HG03139 (cell line): ENCODE measurements around the gene TMEM120A.

Experiments
- ATAC-seq: cut with Tn5 transposase; IDR thresholded peaks from one replicate; pipeline ENCODE4 v1.9.1; 2021; ENCODE audit not compliant: unreplicated experiment

TMEM120A gene

GRCh38 chr7:75961218-75961617 is 33.2 kb downstream of the TMEM120A start:
- no peak for ATAC-seq

DNA sequence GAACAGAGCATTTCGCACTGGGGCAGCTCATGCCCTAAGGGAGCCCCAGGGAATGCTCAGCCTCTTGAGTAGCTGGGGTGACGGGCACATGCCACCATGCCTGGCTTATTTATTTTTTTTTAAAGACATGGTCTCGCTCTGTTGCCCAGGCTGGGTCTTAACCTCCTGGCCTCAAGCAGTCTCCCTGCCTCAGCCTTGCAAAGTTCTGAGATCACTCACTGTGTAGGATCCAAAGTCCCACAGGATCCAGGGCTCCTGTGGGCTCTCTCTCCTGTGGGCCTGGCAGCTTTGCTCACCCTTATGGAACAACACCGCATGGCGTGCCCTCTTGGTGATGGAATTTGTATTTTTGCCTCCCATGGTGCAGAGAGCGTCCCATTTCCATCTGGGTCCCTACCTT is 34.0 kb downstream of the TMEM120A start:
- no peak for ATAC-seq

- ATAC-seq = no peak
Measured at GRCh38 chr7:75958802-75959543, 35.4 kb downstream of the TMEM120A start.

DNA sequence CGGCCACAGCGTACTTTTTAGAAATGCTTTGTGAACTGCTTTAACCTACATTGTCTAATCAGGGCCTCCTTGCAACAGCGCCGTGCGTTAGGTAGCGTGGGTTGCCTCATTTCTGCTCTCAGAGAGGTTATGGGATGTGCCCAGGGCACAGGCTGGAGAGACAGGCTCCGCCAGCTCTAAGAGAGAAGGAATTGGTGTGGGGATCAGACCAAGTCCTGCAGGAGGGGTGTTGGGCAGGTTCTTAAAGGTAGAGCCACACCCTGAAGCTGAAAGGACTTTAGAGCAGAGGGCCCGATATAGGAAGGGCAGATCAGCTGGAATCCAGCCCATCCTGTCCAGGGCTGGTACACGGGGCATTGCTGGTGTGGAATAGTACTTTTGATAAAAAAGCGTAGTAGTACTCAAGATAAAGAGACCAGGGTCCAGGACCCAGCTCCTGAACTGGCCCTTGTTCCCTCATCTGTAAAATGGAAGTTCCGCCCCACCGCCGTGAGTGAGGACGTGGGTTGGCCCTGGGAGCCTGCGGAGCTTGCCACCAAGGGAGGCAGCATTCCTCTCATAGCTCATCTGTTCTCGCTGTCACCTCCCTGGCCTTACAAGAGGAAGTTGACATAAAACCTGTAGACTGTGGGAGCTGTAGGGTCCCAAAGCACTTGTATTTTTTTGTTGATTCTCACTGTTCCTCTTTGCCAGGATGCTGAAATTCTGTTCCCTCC is 37.2 kb downstream of the TMEM120A start:
- no peak for ATAC-seq

- ATAC-seq = no peak
Measured at GRCh38 chr7:75955331-75955955, 39.0 kb downstream of the TMEM120A start.

- no peak for ATAC-seq
Measured at GRCh38 chr7:75953931-75954330, 40.5 kb downstream of the TMEM120A start.

DNA sequence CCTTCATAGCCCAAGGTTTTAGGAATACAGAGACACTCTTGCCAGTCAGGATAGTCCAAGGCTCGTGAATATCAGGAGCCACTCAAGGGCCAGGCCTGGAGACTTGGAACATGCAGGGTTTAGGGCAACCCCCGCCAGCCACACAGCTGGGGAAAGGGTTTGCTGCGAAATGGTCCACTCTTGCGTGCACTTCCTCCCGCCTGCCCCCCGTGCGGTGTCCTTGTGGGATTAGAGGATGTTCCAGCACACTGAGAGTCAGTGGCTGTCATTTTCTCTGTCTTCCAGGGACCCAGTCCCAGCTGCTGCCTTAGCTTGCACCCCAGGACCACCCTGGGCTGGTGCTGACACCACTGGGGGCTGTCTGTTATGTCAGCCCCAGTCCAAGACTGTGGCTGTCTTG is 41.0 kb downstream of the TMEM120A start:
- ATAC-seq = no peak

GRCh38 chr7:75951506-75951905 is 42.9 kb downstream of the TMEM120A start:
- ATAC-seq = no peak

DNA sequence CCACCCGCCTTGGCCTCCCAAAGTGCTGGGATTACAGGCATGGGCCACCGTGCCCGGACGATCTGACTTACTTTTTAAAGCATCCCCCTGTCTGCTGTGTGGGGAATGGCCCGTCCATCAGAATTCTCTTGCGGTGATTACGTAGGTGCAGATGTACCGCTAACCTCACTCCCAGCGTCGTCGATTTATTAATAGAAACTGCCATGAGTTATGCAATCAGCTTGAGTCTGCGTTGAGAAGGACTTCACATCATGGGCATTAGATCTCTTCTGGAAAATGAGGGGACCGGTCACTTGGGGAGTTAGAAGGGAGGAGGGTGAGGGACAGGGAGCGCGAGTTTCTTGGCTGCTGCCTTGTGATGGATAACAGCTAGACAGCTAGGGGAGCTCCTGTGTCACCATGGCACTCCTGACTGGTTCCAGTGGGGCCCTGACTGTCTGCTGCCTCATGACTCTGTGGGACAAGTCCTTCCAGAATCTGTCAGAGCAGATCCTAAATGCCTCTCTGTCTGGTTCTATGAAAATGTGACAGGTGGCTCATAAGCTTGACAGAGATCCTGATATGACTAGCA is 44.2 kb downstream of the TMEM120A start:
- no peak for ATAC-seq

DNA sequence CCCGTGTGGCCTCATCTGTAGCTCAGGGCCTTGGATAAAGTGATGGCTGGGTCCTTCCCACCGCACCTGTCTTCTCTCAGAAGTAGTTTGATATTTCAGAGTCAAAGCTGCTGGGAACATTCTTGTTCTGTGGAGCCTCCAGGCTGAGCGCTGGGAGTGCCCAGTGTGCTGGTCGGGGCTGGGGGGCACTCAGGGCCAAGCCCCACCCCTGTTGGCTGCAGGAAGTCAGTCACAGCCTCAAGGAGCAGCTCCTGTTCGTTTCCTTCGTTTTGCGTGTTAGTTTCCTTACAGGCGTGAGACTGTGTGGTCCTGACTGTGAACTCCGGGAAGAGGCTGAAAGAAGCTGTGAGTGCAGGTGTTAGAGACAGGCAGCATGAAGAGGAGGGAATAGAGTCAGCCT is 46.2 kb downstream of the TMEM120A start:
- no peak for ATAC-seq

- no peak for ATAC-seq
Measured at GRCh38 chr7:75946207-75946855, 48.1 kb downstream of the TMEM120A start.

DNA sequence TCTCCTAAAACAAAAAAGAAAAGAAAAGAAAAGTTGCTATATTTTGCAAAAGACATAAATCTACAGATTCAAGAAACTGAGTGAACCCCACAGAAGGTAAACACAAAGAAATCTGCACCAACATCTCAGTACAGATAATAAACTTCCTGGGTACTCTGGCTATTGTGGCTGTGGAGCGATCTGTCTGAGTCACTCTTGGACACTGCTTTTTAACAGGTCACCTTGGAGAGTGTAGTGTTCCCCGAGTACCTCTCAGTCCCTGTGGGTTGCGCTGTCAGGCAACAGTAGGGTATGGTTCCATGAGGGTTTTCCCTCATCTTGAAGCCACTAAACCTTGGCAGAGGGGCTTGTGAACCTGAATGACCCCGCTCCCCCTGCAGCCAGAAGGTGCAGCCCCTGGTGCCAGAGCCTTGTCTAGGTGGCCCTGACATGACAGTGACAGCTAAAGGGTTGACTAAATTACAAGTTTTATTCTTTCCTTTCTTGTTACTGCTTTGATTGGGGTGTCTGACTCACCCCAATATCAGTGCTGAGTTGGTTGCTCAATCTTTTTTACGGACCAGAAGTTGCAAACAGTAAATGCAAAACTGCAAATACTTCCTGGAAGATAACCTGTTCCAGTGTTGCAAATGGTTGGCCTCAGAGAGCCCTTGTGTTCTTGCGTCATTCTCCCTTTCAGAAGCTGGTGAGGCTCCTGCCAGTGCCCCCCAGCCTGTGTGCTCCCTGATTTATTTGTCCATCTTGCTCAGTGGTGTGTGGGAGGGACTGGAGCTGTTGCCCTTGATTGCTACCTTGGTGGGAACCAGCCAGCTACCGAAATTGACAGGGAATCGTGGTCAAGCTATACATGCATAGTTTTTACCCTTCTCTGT is 48.9 kb downstream of the TMEM120A start:
- ATAC-seq = no peak

DNA sequence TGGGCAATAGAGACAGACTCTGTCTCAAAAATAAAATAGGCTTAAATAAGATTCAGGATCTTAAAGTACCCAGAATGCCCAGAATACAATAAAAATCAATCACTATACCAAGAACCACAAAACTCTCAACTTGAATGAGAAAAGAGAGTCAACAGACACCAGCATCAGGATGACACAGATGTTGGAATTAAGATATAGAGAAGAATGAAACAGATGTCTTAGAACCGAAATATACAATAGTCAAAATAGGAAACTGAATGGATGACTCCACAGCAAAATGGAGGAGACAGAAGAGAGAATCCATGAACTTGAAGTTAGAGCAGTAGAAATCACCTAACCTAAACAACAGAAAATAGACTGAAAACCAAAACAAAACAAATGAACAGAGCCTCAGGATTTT is 49.9 kb downstream of the TMEM120A start:
- no peak for ATAC-seq

DNA sequence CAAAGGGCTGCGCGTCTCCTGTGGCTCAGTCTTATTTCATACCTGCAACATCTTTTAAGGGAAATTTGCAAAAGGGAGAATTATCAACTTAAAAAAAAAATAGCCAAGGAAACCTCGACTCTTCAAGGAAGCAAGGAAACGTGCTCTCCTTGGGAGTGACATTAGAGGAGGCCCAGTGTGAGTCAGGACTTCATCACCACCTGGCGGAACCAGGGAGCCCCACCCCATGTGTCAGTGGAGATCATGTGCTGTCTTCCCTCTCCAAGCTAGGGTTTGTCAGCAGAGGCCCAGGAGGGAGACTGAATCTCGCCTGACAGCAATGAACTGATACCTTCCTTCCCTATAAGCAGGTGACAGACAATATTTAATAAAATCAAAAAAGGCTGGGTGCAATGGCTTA is 50.5 kb downstream of the TMEM120A start:
- no peak for ATAC-seq

DNA sequence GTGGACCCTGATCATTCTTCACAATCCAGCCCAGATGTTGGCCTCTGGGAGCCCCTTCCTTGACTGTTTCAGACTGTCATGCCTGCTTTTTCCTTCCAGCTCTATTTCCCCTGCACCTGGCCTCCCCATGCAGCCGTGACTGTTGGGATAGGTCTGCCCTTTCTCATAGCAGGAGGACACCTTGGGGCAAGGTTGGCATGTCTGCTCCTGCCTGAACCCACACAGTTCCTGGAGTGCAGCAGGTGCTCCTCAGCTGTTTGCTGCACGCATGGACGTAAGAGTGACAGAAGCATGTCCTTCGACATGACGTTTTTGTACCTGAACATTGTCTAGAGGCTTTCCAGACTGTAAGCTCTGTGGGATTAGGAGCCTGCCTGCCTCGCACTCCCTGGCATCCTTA is 55.5 kb downstream of the TMEM120A start:
- no peak for ATAC-seq

- ATAC-seq = no peak
Measured at GRCh38 chr7:75937958-75938786, 56.2 kb downstream of the TMEM120A start.
